GM15510 (cell line): Measurements from ENCODE around the gene ANKRD6.

Experiments
- POLR2A ChIP-seq: IDR thresholded peaks from 3 replicates; pipeline ENCODE4 v1.6.1; 2011; ENCODE audit warnings: borderline replicate concordance; ENCODE audit not compliant: insufficient read length; ENCODE audit errors: extremely low read depth

Gene ANKRD6

GRCh38 chr6:89432875-89433251, at the start of gene ANKRD6:
Gene ANKRD6 (plus strand): TSS chr6:89433152. CDS start chr6:89566977, 133,825 bp downstream.
- TF ChIP-seq POLR2A: no peak

- no peak for TF ChIP-seq POLR2A
Measured at GRCh38 chr6:89385156-89385667, 47.7 kb upstream of the ANKRD6 start.

GRCh38 chr6:89385846-89386245, 47.1 kb upstream of the ANKRD6 start:
- no peak for TF ChIP-seq POLR2A

GRCh38 chr6:89386917-89387491, 45.9 kb upstream of the ANKRD6 start:
- TF ChIP-seq POLR2A: no peak

- no peak for TF ChIP-seq POLR2A
Measured at GRCh38 chr6:89387516-89388201, 45.3 kb upstream of the ANKRD6 start.

GRCh38 chr6:89388846-89389245, 44.1 kb upstream of the ANKRD6 start:
- TF ChIP-seq POLR2A: no peak

GRCh38 chr6:89392823-89393222, 40.1 kb upstream of the ANKRD6 start:
- TF ChIP-seq POLR2A: no peak

- TF ChIP-seq POLR2A: no peak
Measured at GRCh38 chr6:89393659-89394058, 39.3 kb upstream of the ANKRD6 start.

GRCh38 chr6:89398762-89399525, 34.0 kb upstream of the ANKRD6 start:
- TF ChIP-seq POLR2A: no peak

GRCh38 chr6:89400050-89400449, 32.9 kb upstream of the ANKRD6 start:
- no peak for TF ChIP-seq POLR2A

GRCh38 chr6:89400912-89401399, 32.0 kb upstream of the ANKRD6 start:
- TF ChIP-seq POLR2A: no peak

GRCh38 chr6:89402776-89403175, 30.2 kb upstream of the ANKRD6 start:
- TF ChIP-seq POLR2A: no peak

- no peak for TF ChIP-seq POLR2A
Measured at GRCh38 chr6:89404512-89404911, 28.4 kb upstream of the ANKRD6 start.

- TF ChIP-seq POLR2A: no peak
Measured at GRCh38 chr6:89406141-89406540, 26.8 kb upstream of the ANKRD6 start.

GRCh38 chr6:89409461-89410035, 23.4 kb upstream of the ANKRD6 start:
- no peak for TF ChIP-seq POLR2A

- no peak for TF ChIP-seq POLR2A
Measured at GRCh38 chr6:89410231-89410761, 22.7 kb upstream of the ANKRD6 start.

- no peak for TF ChIP-seq POLR2A
Measured at GRCh38 chr6:89410788-89411144, 22.2 kb upstream of the ANKRD6 start.
